HG03108 (cell line): Measurements from ENCODE around the gene CRB3.

Experiments used
- ATAC-seq: cut with Tn5 transposase; IDR thresholded peaks from one replicate; pipeline ENCODE4 v1.9.1; 2021; ENCODE audit warnings: moderate library complexity; ENCODE audit not compliant: unreplicated experiment

The CRB3 gene

DNA sequence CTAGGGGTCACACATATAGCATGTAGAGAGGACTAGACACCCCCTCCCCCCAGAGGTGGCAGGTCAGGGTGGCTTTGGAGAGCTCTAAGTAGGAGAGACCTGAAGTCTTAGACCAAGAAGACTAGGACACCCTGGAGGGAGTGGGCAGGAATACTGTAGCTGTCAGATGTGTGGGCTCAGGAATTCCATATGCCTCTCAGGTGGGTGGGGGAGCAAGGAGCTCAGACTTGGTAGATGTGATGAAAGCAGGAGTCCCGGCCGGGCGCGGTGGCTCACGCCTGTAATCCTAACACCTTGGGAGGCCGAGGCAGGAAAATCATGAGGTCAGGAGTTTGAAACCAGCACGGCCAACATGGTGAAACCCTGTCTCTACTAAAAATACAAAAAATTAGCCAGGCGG is 1.6 kb downstream of the CRB3 start:
- ATAC-seq = no peak

DNA sequence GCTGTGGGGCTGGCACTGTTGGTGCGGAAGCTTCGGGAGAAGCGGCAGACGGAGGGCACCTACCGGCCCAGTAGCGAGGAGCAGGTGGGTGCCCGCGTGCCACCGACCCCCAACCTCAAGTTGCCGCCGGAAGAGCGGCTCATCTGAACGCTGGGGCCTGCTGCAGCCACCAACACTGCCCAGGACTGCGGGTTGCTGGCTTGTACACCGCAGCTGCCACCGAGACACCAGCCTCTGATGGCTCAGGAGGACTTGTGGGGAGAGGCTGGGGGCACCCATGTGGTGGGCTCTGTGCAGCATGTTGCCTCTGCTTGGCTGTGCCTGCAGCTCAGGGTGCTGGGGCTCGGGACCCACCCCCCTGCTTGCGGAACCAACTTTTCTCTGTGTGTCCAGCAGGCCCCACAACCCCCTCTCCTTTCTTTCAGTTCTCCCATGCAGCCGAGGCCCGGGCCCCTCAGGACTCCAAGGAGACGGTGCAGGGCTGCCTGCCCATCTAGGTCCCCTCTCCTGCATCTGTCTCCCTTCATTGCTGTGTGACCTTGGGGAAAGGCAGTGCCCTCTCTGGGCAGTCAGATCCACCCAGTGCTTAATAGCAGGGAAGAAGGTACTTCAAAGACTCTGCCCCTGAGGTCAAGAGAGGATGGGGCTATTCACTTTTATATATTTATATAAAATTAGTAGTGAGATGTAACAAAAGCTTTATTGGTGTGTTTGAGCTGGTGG is 2.6 kb downstream of the CRB3 start:
- ATAC-seq = no peak

DNA sequence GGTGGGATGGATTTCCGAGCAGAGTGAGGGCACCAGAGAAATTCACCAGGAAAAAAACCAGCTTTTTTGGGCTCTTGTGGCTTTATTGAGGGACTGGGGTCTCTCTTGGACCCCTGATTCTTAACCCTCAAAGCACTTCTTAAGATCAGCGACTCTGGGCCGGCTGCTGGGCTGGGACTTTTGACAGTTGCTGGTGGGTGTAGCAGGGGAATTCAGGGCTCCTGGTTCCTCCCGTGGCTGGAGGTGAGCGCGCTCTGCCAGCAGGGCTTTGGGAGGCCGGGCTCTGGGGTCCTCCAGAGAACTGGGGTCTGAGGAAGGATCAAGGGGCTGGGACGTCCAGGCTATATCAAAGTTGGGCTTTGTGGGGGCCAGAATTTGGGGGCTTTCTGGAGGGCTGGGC is 3.3 kb downstream of the CRB3 start:
- no peak for ATAC-seq

DNA sequence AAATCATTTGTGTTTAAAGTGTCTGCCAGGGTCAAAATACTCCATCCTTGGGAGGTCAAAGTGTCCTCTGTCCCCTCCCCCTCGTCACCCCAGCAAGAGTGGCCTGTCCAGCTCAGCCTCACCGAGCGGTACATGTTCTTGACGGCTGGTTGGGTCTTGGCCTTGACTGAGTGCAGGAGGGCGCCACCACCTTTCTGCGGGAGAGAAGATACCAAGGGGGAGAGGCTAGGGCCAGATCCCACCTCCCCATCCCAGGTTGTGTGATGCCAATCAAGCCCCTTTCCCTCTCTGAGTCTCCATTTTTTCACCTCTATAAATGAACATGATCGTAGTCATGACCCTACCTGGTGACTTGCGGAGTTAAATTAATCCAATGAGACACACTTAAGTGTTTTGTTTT is 6.1 kb downstream of the CRB3 start:
- ATAC-seq = no peak

GRCh38 chr19:6471076-6471475 is 7.0 kb downstream of the CRB3 start:
- ATAC-seq = no peak

- no peak for ATAC-seq
These were observed 8.6 kb downstream of the CRB3 start for GRCh38 chr19:6472713-6473112.

- no peak for ATAC-seq
These were observed 9.6 kb downstream of the CRB3 start for GRCh38 chr19:6473647-6474046.

- ATAC-seq = no peak
These were observed 11.4 kb downstream of the CRB3 start for GRCh38 chr19:6475321-6476108.

GRCh38 chr19:6476155-6476895 is 12.3 kb downstream of the CRB3 start:
- ATAC-seq = no peak

DNA sequence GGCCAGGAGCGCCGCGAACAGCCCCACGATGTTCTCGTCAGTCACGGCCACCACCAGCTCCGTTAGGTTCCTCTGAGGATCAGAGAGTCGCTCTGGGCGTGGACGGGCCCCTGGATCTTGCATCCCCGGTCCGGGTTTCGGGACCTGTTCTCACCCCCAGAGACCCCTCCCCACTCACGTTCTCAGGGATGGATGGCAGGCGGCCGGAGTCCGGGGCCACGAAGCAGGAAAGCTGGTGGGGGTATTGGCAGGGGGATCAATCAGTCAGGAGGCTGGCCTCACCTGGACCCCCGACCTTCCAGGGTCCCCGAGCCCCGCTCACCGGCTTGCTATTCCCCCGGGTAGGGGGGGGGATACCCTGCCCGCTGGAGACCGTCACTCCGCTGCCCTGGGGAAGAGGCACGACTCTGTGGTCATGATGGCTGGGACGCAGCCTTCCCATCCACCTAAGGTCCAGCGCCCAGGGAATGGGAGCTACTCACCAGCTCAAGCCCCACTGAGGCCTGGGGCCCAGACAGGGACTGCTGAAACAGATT is 12.9 kb downstream of the CRB3 start:
- ATAC-seq = no peak

GRCh38 chr19:6478815-6479214 is 14.7 kb downstream of the CRB3 start:
- no peak for ATAC-seq

DNA sequence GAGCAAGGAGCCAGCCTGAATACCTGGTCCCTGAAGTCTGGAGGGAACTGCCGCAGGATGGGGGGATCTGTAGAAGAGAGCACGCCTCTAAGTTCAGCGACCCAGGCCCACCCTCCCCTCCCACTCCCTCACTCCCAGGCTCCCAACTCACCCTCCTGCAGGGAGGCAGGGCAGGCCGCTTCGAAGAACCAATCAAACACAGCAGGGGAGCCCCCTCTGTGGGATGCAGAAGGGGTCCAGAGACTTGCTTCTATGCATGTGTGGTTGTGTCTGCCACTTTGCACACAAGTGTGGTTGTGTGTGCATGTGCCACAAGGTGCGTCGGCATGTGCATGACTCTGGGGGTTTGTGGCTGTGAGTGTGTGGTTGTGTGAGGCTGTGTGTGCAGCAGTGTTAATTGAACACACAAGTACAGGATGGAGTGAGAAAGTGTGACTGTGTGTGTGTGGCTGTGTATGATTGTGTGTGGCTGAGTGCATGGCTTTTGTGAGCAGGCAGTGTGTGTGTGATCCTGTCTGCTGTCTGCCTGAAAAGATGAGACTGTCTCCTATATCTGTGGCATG is 15.8 kb downstream of the CRB3 start:
- no peak for ATAC-seq

GRCh38 chr19:6480848-6481415 is 16.9 kb downstream of the CRB3 start:
- peak; percentile 12 for ATAC-seq

DNA sequence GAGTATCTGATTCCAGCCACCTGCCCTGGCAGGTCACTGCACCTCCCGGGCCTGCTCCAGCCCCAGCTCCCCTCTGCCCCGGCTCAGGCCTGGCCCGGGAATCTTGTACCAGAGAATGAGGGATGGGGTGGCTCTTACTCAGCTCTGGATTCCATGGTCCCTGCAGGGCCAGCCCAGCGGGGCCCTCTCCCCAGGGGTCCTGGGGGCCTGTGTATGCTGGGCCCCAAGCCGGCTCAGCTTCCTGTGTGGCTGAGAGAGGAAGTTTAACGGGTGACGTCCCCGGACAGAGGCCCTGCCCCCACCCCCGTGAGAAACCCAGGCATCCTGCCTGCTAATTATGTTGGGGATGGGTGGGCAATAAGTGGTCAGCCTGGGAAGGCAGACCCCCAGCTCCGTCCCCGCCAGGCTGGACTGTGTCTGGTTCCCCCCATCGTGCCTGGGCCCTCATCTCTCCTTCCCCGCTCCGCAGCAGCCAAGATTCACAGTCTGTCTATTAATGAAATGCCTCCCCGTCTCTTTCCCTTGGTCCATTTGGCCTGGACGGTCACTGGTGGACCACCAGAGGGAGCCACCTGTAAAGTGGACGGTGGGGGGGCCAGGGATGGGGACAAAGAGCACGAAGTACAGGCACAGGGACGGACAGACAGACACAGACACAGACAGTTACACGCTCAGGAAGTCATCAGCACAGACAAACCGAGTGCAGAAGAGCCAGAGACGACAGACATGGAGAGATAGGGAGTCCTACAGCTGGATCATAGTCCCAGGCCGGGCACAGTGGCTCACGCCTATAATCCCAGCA is 17.7 kb downstream of the CRB3 start, which contains the start of gene DENND1C:
DENND1C (minus strand) TSS at position 247 of the 802 bp plus-strand sequence; CDS start at position 155, 92 bp downstream.
- ATAC-seq = peak; percentile 80

DNA sequence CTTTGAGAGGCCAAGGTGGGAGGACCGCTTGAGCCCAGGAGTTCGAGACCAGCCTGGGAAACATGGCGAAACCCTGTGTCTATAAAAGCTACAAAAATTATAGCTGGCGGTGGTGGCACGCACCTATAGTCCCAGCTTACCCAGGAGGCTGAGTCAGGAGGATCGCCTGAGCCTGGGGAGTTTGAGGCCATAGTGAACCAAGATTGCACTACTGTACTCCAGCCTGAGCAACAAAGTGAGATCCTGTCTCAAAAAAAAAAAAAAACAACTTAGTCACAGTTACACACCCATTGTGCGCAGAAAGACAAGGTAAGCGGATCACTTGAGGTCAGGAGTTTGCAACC is 18.2 kb downstream of the CRB3 start:
- ATAC-seq = no peak

DNA sequence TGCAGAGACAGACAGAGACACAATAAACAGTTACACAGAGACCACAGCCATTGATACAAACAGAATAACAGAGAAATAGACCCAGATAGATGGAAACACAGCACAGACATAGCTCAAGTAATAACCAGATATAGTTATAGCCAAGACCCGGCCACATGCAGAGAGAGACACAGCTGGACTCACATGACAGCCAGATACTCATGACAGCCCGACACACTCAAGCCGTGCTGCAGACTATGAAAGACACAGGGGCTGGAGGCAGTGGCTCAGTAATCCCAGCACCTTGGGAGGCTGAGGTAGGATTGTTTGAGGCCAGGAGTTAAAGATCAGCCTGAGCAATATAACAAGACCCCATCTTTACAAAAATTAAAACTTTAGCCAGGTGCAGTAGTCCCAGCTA is 19.2 kb downstream of the CRB3 start:
- ATAC-seq = no peak

GRCh38 chr19:6484230-6484629 is 20.2 kb downstream of the CRB3 start:
- ATAC-seq = no peak

GRCh38 chr19:6484831-6485230 is 20.8 kb downstream of the CRB3 start:
- ATAC-seq = no peak

- ATAC-seq = no peak
These were observed 25.4 kb downstream of the CRB3 start for GRCh38 chr19:6489278-6490061.
